HEK293 (cell line): Measurements from ENCODE around the gene MEGF10.

Experiments used
- CTCF ChIP-seq: fragments of 450-650 bp; formaldehyde crosslinking; IDR thresholded peaks from 2 replicates; pipeline ENCODE4 v1.5.1; 2016; ENCODE audit warnings: missing biosample characterization, missing genetic modification characterization
- REST ChIP-seq: fragments of 450-650 bp; formaldehyde crosslinking; IDR thresholded peaks from 2 replicates; pipeline ENCODE4 v1.5.1; 2016; ENCODE audit warnings: missing biosample characterization, missing genetic modification characterization
- TCF7L2 ChIP-seq: IDR thresholded peaks from 2 replicates; pipeline ENCODE4 v1.6.1; 2011; ENCODE audit warnings: low read depth, mild to moderate bottlenecking, inconsistent platforms, low read length, moderate library complexity, borderline replicate concordance
- ZBTB8A ChIP-seq: fragments of 450-650 bp; formaldehyde crosslinking; IDR thresholded peaks from 2 replicates; pipeline ENCODE4 v1.5.1; 2016; ENCODE audit warnings: missing biosample characterization, missing genetic modification characterization
- ZNF10 ChIP-seq: fragments of 450-650 bp; formaldehyde crosslinking; IDR thresholded peaks from 2 replicates; pipeline ENCODE4 v1.5.1; 2017; ENCODE audit warnings: missing biosample characterization, missing genetic modification characterization
- ZNF140 ChIP-seq: fragments of 450-650 bp; formaldehyde crosslinking; IDR thresholded peaks from 2 replicates; pipeline ENCODE4 v1.5.1; 2016; ENCODE audit warnings: missing biosample characterization, missing genetic modification characterization
- ZNF76 ChIP-seq: fragments of 450-650 bp; formaldehyde crosslinking; IDR thresholded peaks from 2 replicates; pipeline ENCODE4; 2016; ENCODE audit warnings: low read depth, missing biosample characterization, missing genetic modification characterization, borderline replicate concordance
- ZNF837 ChIP-seq: fragments of 450-650 bp; formaldehyde crosslinking; IDR thresholded peaks from 2 replicates; pipeline ENCODE4 v1.5.1; 2016; ENCODE audit warnings: missing biosample characterization, missing genetic modification characterization

GRCh38 chr5:127431977-127432585, 141.5 kb downstream of the MEGF10 start:
- no peak for TF ChIP-seq CTCF (tag by site-specific recombination)
- TF ChIP-seq TCF7L2, result no peak
- TF ChIP-seq ZNF10, result no peak
- TF ChIP-seq ZNF837 (tag by site-specific recombination), result no peak
- no peak for TF ChIP-seq ZNF76 (tag by site-specific recombination)
- no peak for TF ChIP-seq ZNF140 (tag by site-specific recombination)
- no peak for TF ChIP-seq ZBTB8A (tag by site-specific recombination)
- no peak for TF ChIP-seq REST (tag by site-specific recombination)
